HG02571 (cell line): ENCODE measurements around the gene IGLL5.

Experiments
- ATAC-seq: cut with Tn5 transposase; IDR thresholded peaks from one replicate; pipeline ENCODE4 v1.9.1; 2021; ENCODE audit warnings: mild to moderate bottlenecking, moderate library complexity; ENCODE audit not compliant: unreplicated experiment

The IGLL5 gene

GRCh38 chr22:22926370-22927195 is 39.0 kb downstream of the IGLL5 start:
- ATAC-seq, result no peak

- no peak for ATAC-seq
Measured at GRCh38 chr22:22927196-22927887, 39.7 kb downstream of the IGLL5 start.

GRCh38 chr22:22927888-22928665 is 40.5 kb downstream of the IGLL5 start:
- no peak for ATAC-seq

GRCh38 chr22:22928666-22929380 is 41.2 kb downstream of the IGLL5 start:
- peak; percentile 76 for ATAC-seq

- no peak for ATAC-seq
Measured at GRCh38 chr22:22929381-22930221, 42.0 kb downstream of the IGLL5 start.

GRCh38 chr22:22930222-22930497 is 42.5 kb downstream of the IGLL5 start:
- ATAC-seq, result no peak

- no peak for ATAC-seq
Measured at GRCh38 chr22:22930571-22931556, 43.2 kb downstream of the IGLL5 start.

GRCh38 chr22:22931557-22932270 is 44.1 kb downstream of the IGLL5 start:
- no peak for ATAC-seq

GRCh38 chr22:22932512-22932941 is 44.9 kb downstream of the IGLL5 start:
- ATAC-seq, result no peak

GRCh38 chr22:22933100-22933806 is 45.6 kb downstream of the IGLL5 start:
- ATAC-seq, result no peak

GRCh38 chr22:22933807-22934542 is 46.4 kb downstream of the IGLL5 start:
- no peak for ATAC-seq

- ATAC-seq, result no peak
Measured at GRCh38 chr22:22934543-22935055, 47.0 kb downstream of the IGLL5 start.

GRCh38 chr22:22935056-22935545 is 47.5 kb downstream of the IGLL5 start:
- peak; percentile 19 for ATAC-seq

GRCh38 chr22:22935546-22936157 is 48.0 kb downstream of the IGLL5 start:
- peak; percentile 71 for ATAC-seq

GRCh38 chr22:22936180-22936914 is 48.7 kb downstream of the IGLL5 start:
- ATAC-seq, result no peak
